ENCODE results near the gene ZNF543.
A peak's percentile ranks its signal among the peaks of the same experiment; 100 is the strongest.
"Not testable (repeated sequence)": the region's sequence is repeated elsewhere in the genome, so short reads cannot be mapped to it uniquely, and the experiment has no call there.

Gene ZNF543

GRCh38 chr19:57320180-57321084, at the start of gene ZNF543:
ZNF543 (plus strand) TSS chr19:57320472; CDS start chr19:57320854, 382 bp downstream.
- peak; percentile 94 to 95 for DNase-seq

DNA sequence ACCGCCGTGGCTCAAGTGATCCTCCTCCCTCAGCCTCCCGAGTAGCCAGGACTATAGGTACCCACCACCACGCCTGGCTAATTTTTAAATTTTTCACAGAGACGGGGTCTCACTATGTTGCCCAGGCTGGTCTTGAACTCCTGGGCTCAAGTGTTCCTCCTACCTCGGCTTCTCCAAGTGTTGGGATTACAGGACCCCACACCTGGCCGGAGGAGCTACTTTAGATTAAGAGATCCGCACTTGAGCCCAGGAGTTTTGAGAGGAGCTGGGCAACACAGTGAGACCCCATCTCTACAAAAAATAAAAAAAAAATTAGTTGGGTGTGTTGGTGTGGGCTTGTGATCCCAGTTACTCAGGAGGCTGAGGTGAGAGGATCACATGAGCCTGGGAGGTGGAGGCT, 49.0 kb upstream of the ZNF543 start:
- DNase-seq, result no peak

- DNase-seq, result no peak
Observed at GRCh38 chr19:57273014-57273413, 47.3 kb upstream of the ZNF543 start.

DNA sequence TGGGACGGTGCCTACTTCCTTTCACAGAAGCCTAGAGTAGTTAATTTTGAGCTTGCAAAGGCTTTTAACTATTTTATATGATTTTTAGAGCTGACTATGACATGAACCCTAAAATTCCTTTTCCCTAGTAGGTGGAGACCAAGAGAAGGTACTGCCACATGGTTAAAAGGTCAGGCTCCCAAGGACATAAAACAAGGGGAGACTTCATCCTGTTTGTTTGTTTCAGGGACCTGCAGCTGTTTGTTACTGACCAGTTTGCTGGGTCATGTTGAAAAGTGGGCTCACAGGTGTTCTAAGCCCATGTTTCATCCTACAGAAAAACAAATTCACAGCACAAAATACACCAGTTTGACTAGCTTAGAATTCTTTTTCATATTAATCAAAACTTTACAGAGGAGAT, 43.8 kb upstream of the ZNF543 start:
- no peak for DNase-seq

GRCh38 chr19:57278481-57278880, 41.8 kb upstream of the ZNF543 start:
- DNase-seq, result not testable (repeated sequence)

GRCh38 chr19:57279418-57280164, 40.7 kb upstream of the ZNF543 start:
- DNase-seq, result peak; percentile 89 to 90

DNA sequence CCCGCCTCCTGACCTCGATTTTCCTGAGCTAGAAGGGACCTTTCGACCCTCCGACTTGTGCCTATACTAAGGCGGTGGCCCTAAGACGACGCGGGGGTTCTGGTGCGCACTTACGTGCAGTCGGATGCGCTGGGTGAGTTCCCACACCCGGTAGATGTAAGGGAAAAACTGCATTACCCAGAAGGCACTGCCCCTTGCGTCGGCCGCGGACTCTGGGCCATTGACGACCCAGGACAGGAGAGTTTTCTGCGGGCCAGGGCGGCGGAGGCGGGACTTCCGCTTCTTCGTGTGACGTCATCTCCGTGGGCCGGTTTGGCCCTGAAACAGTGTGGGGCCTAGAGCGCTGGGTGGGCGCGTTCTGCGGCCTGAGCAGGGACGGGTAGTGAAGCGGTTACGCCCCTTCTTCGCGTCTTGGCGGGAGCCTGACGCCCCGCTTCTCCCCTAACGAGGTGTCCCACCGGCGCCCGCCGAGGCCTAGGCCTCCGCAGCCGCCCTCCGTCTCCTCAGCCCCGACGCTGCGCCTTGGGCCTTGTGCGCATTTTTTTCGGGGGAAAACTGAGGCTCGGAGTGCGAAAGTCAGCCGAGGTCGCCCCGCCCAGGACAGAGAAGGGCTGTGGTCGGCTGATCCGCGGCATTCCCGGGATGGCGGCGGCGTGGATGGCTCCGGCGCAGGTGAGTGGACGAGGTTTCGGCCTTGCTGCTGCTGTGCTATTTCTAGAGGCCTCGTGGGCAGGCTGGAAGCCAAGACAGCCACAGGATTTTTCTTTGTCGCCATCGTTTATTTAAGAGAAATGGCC, 39.9 kb upstream of the ZNF543 start, which contains the start of gene ZNF460:
Gene ZNF460, plus strand, starts transcription at position 321 of the 797 bp plus-strand sequence. Its CDS starts 322 bp downstream, at position 643.
- DNase-seq, result peak; percentile 97 to 98

GRCh38 chr19:57280962-57281400, 39.3 kb upstream of the ZNF543 start:
- peak; percentile 41 to 75 for DNase-seq

- peak in 1 of 2 donors; percentile 15 for DNase-seq
Observed at GRCh38 chr19:57282011-57282643, 38.1 kb upstream of the ZNF543 start.

DNA sequence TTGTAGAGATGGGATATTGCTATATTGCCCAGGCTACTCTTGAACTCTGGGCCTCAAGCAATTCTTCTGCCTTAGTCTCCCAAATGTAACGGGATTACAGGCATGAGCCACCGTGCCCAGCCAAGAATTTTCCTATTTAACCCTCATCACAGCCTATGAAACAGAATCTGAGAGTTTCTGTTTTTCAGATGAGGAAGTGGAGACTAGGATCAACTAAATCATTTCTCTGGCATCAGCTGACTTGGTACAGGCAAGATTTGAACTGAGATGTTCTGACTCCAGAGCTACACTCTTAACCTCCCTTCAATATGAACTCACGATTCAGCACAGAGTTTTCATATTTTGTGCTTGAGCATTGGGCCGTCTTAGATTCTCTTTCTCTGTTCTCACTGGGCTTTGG, 31.9 kb upstream of the ZNF543 start:
- no peak for DNase-seq

- DNase-seq, result no peak
Observed at GRCh38 chr19:57290970-57291369, 29.3 kb upstream of the ZNF543 start.

- DNase-seq, result no peak
Observed at GRCh38 chr19:57292547-57292946, 27.7 kb upstream of the ZNF543 start.

GRCh38 chr19:57293719-57294118, 26.6 kb upstream of the ZNF543 start:
- DNase-seq, result no peak

DNA sequence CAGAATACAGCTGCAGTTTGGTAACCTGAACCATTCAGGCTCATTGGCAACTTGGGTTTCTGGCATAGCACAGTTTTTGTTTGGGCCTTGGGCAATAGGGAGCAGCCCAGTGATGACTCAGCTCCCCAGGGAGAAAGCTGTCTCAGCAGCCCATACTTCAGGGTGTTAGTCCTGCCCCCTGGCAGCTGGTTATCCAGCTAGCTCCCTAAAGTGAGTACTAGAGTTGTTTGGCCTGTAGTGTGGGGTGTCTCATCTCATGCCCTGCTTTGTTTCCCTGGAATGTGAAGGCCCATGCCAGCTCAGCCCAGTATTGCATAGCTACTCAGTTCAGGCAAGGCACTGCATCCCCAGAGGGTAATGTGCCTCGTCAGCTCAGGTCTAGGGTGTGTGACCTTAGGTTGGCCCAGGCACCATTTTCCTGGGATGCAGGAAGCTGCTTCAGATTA, 18.2 kb upstream of the ZNF543 start:
- DNase-seq, result no peak

GRCh38 chr19:57302727-57303401, 17.4 kb upstream of the ZNF543 start:
- no peak for DNase-seq

DNA sequence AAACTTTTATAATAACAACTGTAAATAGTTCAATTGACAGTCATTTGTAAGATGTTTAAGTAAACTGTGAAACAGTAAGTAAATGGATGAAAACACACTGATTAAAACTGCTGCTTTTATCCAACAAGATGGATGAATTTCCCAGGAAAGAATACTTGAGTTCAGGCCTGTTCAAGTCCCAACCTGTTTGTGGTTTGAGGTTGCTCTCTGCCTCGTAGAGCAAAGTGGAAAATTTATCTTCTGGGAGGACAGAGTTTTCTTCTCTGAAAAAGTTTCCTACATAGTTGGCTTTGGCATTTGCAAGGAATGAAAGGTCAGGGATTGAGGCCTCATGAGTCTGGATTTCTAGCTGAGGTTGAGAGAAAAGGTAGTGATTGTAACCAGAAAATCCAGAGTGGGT, 15.2 kb upstream of the ZNF543 start:
- no peak for DNase-seq

DNA sequence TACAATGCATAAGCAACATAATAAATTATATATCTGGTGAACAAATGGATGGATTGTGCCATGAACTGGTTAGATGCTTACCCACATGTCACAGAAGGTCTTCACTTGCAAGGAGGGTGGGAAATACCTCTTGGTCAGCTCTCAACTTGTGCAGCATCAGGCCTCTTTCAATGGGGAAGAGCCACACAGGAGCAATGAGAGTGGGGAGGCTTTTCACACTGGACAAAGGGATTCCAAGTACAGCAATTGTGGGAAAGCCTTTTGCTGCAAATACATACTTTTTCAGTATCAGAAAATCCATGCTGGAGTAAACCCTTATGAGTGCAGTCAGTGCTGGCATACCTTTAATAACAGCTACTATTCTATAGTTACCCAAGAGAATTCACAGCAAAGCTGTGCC, 11.8 kb upstream of the ZNF543 start:
- no peak for DNase-seq

DNA sequence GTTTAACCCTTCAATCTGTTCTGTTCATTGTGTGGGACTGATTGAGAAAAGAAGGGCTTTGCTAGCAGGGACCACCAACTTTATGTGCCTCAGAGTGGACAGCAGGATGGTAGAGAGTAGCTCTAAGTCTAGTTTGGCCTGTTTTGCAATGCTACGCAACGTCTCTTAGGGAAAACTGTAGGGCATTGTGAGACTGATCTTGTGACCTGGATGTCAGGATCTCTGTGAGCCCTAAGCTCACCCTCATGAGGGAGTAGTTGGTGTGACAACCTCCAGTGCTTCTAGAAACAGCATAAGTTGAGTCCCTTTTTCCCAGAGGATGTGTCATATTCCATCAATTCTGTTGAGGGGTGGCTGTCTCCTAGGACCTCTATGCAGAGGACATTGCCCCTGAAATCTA, 9.5 kb upstream of the ZNF543 start:
- no peak for DNase-seq

GRCh38 chr19:57314146-57314545, 6.1 kb upstream of the ZNF543 start:
- DNase-seq, result no peak

- no peak for DNase-seq
Observed at GRCh38 chr19:57317503-57317902, 2.8 kb upstream of the ZNF543 start.

- no peak for DNase-seq
Observed at GRCh38 chr19:57319869-57320179, 448 bp upstream of the ZNF543 start.

- no peak for DNase-seq
Observed at GRCh38 chr19:57321116-57321515, 844 bp downstream of the ZNF543 start.

Measured in CD4-positive, alpha-beta T cell treated with Interleukin-4 for 1 hour (primary cell).